ENCODE results near the gene SPSB3.

The SPSB3 gene

GRCh38 chr16:1821861-1822611 lies 39.7 kb upstream of the SPSB3 start:
- H3K9me3 ChIP-seq (ENCODE audit: control insufficient read depth, insufficient read depth, low read length), result no peaks in the 10 kb centered on the region
- H3K4me1 ChIP-seq (ENCODE audit: control insufficient read depth, insufficient read depth, low read length), result no peaks in the 10 kb centered on the region
- no peak overlapping the region for H3K4me3 ChIP-seq (ENCODE audit: low read depth, low read length)
- H3K36me3 ChIP-seq (ENCODE audit: control insufficient read depth, insufficient read depth, low read length), result peaks cover 13% of the 10 kb centered on the region
- H3K27ac ChIP-seq (ENCODE audit: low read depth, low read length), result no peak overlapping the region
- no peak overlapping the region for H3K9ac ChIP-seq (ENCODE audit: low read depth, low read length)
- H3K27me3 ChIP-seq (ENCODE audit: control insufficient read depth, insufficient read depth, low read length), result no peaks in the 10 kb centered on the region

- H3K27ac ChIP-seq (ENCODE audit: low read depth, low read length), result no peak overlapping the region
- no peak overlapping the region for H3K9ac ChIP-seq (ENCODE audit: low read depth, low read length)
- no peaks in the 10 kb centered on the region for H3K9me3 ChIP-seq (ENCODE audit: control insufficient read depth, insufficient read depth, low read length)
- H3K36me3 ChIP-seq (ENCODE audit: control insufficient read depth, insufficient read depth, low read length), result peaks cover 22% of the 10 kb centered on the region
- H3K27me3 ChIP-seq (ENCODE audit: control insufficient read depth, insufficient read depth, low read length), result no peaks in the 10 kb centered on the region
- H3K4me3 ChIP-seq (ENCODE audit: low read depth, low read length), result no peak overlapping the region
- no peaks in the 10 kb centered on the region for H3K4me1 ChIP-seq (ENCODE audit: control insufficient read depth, insufficient read depth, low read length)
These were observed 38.5 kb upstream of the SPSB3 start for GRCh38 chr16:1820946-1821290.

DNA sequence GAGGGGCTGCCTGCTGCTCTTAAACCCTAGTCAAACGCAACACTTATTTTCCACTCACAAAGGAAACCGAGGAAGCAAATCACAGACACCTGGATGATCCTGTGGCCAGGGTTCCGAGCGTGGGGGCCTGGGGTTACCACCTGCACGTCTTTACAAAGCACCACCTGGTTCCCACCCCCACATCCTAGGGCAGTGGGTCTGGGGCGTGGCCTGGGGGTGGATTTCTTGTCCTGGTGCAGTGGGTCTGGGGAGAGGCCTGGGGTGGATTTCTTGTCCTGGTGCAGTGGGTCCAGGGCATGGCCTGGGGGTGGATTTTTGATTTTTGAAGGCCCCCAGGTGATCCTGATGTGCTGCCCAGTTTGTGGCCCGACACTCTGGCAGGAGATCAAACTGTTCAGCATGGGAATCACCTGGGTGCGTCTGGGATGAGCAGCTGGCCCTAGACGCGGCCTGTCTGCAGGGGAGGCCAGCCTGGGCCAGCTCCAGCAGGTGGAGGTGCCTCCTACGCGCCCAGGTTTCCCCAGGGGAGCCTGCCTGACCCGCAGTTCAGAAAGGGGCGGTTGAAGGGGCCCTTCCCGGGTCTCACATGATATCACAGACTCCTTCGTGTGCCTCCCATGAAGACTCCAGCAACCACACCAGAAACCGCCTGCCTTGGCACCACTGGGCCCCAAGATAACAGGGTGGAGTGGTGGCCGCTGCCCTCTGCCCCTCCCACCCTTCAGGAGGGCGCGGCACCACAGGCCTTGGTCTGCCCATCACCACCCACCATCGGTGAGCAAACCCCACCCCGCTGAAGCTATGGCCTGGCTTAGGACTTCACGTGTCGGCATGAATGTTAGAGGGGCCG lies 38.0 kb upstream of the SPSB3 start:
- no peak overlapping the region for H3K4me3 ChIP-seq (ENCODE audit: low read depth, low read length)
- peaks cover 26% of the 10 kb centered on the region for H3K36me3 ChIP-seq (ENCODE audit: control insufficient read depth, insufficient read depth, low read length)
- H3K27me3 ChIP-seq (ENCODE audit: control insufficient read depth, insufficient read depth, low read length), result no peaks in the 10 kb centered on the region
- H3K9ac ChIP-seq (ENCODE audit: low read depth, low read length), result no peak overlapping the region
- H3K9me3 ChIP-seq (ENCODE audit: control insufficient read depth, insufficient read depth, low read length), result no peaks in the 10 kb centered on the region
- H3K27ac ChIP-seq (ENCODE audit: low read depth, low read length), result no peak overlapping the region
- no peaks in the 10 kb centered on the region for H3K4me1 ChIP-seq (ENCODE audit: control insufficient read depth, insufficient read depth, low read length)

- Histone ChIP-seq H3K9me3 (ENCODE audit: control insufficient read depth, insufficient read depth, low read length) (no peaks in the 10 kb centered on the region), H3K27ac (ENCODE audit: low read depth, low read length) (no peak overlapping the region), H3K36me3 (ENCODE audit: control insufficient read depth, insufficient read depth, low read length) (peaks cover 29% of the 10 kb centered on the region), H3K27me3 (ENCODE audit: control insufficient read depth, insufficient read depth, low read length) (no peaks in the 10 kb centered on the region), H3K4me3 (ENCODE audit: low read depth, low read length) (no peak overlapping the region), H3K4me1 (ENCODE audit: control insufficient read depth, insufficient read depth, low read length) (no peaks in the 10 kb centered on the region), H3K9ac (ENCODE audit: low read depth, low read length) (no peak overlapping the region)
These were observed 37.2 kb upstream of the SPSB3 start for GRCh38 chr16:1819611-1820010.

DNA sequence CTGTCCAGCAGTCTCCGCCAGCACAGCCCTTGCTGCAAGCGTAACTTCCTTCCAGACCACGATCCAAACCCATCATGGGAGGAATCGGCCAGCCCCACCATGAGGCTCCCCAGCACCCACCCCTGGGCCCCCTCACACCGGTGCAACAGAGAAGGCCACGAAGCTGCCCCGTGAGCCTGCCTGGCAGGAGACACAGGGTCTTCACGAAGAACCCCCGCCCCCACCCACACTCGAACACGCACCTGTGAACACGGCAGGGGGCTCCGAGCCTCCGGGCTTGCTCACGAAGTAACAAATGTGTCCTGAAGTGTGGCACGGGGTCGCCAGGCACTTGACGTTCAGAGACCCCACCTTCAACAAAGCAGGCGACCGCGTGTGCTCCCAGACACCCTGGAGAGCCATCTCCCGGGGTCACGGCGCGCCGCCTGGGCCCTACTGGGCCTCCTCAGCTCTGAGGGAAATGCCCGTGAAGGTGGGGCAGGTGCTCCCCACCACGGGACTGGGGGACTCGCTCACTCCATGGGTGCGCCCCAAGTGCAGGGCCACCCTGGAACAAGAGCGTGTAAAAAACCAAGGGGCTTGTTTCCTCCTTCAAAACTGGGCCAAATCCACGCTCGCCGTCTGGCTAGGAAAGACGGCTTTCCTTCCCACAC lies 36.6 kb upstream of the SPSB3 start:
- Histone ChIP-seq H3K9me3 (ENCODE audit: control insufficient read depth, insufficient read depth, low read length) (no peaks in the 10 kb centered on the region), H3K27me3 (ENCODE audit: control insufficient read depth, insufficient read depth, low read length) (no peaks in the 10 kb centered on the region), H3K9ac (ENCODE audit: low read depth, low read length) (no peak overlapping the region), H3K4me3 (ENCODE audit: low read depth, low read length) (no peak overlapping the region), H3K36me3 (ENCODE audit: control insufficient read depth, insufficient read depth, low read length) (peaks cover 29% of the 10 kb centered on the region), H3K4me1 (ENCODE audit: control insufficient read depth, insufficient read depth, low read length) (no peaks in the 10 kb centered on the region), H3K27ac (ENCODE audit: low read depth, low read length) (no peak overlapping the region)

DNA sequence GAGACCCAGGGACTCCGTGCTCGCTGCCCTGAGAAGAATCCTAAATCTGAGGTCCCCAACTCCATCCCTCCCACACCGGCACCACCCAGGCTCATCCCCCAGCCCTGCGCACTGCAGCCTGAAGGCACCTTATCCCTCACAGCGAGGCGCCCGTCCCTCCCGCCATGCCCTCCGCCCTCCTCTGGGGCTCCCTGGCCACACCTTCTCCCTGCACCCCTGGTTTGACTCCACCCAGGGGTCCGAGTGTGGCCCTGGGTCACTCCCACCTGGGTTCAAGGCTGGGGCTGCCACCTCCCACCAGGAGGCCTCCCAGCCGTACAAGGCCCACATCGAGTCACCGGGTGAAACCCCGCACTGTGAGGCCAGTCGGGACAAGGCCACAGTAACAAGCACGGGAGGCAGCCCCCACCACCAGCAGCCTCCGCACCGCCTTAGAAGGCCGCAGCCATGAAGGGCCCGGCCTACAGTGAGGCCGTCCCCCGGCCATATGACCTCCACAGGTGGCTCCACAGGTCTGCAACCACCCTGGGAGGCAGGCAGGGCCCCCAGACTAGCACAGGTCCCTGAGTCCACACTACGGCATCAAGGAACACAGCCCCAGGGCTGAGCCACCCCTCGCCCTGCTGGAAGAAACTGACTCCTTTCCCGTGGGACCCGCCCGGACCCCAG lies 36.0 kb upstream of the SPSB3 start:
- H3K4me1 ChIP-seq (ENCODE audit: control insufficient read depth, insufficient read depth, low read length), result no peaks in the 10 kb centered on the region
- no peaks in the 10 kb centered on the region for H3K9me3 ChIP-seq (ENCODE audit: control insufficient read depth, insufficient read depth, low read length)
- H3K9ac ChIP-seq (ENCODE audit: low read depth, low read length), result no peak overlapping the region
- no peak overlapping the region for H3K4me3 ChIP-seq (ENCODE audit: low read depth, low read length)
- peaks cover 29% of the 10 kb centered on the region for H3K36me3 ChIP-seq (ENCODE audit: control insufficient read depth, insufficient read depth, low read length)
- no peak overlapping the region for H3K27ac ChIP-seq (ENCODE audit: low read depth, low read length)
- H3K27me3 ChIP-seq (ENCODE audit: control insufficient read depth, insufficient read depth, low read length), result no peaks in the 10 kb centered on the region

DNA sequence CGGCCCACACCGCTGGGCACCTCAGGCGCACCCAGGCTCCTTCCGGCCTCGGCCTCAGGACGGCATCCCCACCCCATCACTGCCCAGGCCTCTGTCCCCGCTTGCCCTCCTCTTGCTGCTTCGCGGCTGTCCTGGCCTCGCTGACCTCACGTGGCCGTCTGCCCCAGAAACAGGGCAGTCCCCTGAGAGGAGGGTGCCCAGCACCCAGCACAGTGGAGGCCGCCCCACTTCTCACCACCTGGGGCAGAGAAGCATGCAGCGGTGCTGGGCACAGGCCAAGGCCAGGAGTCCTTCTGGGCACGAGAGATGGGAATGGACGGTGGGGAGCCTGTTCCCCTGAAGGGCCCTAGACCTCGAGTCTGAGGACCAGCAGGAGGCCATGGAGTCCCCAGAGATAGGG lies 35.3 kb upstream of the SPSB3 start:
- Histone ChIP-seq H3K36me3 (ENCODE audit: control insufficient read depth, insufficient read depth, low read length) (peaks cover 27% of the 10 kb centered on the region), H3K27ac (ENCODE audit: low read depth, low read length) (no peak overlapping the region), H3K27me3 (ENCODE audit: control insufficient read depth, insufficient read depth, low read length) (no peaks in the 10 kb centered on the region), H3K4me3 (ENCODE audit: low read depth, low read length) (no peak overlapping the region), H3K9me3 (ENCODE audit: control insufficient read depth, insufficient read depth, low read length) (no peaks in the 10 kb centered on the region), H3K4me1 (ENCODE audit: control insufficient read depth, insufficient read depth, low read length) (no peaks in the 10 kb centered on the region), H3K9ac (ENCODE audit: low read depth, low read length) (no peak overlapping the region)

- H3K9me3 ChIP-seq (ENCODE audit: control insufficient read depth, insufficient read depth, low read length), result no peaks in the 10 kb centered on the region
- H3K4me1 ChIP-seq (ENCODE audit: control insufficient read depth, insufficient read depth, low read length), result no peaks in the 10 kb centered on the region
- no peaks in the 10 kb centered on the region for H3K27me3 ChIP-seq (ENCODE audit: control insufficient read depth, insufficient read depth, low read length)
- peaks cover 24% of the 10 kb centered on the region for H3K36me3 ChIP-seq (ENCODE audit: control insufficient read depth, insufficient read depth, low read length)
- H3K27ac ChIP-seq (ENCODE audit: low read depth, low read length), result no peak overlapping the region
- H3K4me3 ChIP-seq (ENCODE audit: low read depth, low read length), result no peak overlapping the region
- no peak overlapping the region for H3K9ac ChIP-seq (ENCODE audit: low read depth, low read length)
These were observed 34.9 kb upstream of the SPSB3 start for GRCh38 chr16:1817276-1817589.

DNA sequence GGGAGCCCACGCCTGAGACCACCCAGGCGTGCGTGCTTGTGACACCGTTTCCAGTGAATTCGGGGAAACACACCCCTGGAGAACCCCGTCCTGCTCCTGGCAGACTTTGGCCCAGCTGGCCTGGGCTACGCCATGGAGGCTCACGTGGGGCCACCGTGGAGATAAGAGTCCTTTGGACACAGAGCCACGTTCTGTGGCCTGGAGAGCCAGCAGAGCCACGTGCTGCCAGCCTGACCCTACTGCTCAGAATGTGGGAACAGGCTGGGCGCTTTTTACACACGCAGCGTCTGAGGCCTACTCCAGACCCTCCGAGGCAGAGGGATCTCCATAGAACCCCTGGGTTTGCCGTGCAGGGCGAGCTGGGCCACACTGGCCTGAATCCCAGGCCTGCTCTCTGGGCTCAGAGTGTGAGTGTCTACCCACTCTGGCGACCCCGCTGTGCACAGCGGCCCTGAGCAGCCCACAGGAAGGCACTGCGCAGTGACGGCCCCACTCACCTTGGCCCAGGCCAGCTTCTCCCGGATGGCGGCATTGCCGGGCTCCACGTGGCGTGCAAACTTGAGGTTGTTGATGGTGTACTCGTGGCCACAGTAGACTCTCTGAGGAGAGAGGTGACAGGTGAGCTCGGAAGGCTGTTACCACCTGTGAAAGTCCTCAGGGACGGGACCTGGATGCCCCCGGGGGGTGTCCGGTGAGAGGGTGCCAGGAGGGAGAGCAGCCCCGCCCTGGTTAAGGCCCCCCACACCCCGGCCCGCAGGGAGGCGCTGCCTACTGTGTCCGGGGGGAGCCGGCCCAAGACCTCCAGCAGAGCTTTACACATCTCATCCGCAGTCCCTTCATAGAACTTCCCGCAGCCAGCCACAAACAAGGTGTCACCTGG lies 34.3 kb upstream of the SPSB3 start:
- no peaks in the 10 kb centered on the region for H3K27me3 ChIP-seq (ENCODE audit: control insufficient read depth, insufficient read depth, low read length)
- no peaks in the 10 kb centered on the region for H3K4me1 ChIP-seq (ENCODE audit: control insufficient read depth, insufficient read depth, low read length)
- no peak overlapping the region for H3K27ac ChIP-seq (ENCODE audit: low read depth, low read length)
- H3K9ac ChIP-seq (ENCODE audit: low read depth, low read length), result no peak overlapping the region
- no peaks in the 10 kb centered on the region for H3K9me3 ChIP-seq (ENCODE audit: control insufficient read depth, insufficient read depth, low read length)
- no peak overlapping the region for H3K4me3 ChIP-seq (ENCODE audit: low read depth, low read length)
- H3K36me3 ChIP-seq (ENCODE audit: control insufficient read depth, insufficient read depth, low read length), result peaks cover 19% of the 10 kb centered on the region

GRCh38 chr16:1815461-1815860 lies 33.1 kb upstream of the SPSB3 start:
- Histone ChIP-seq H3K9me3 (ENCODE audit: control insufficient read depth, insufficient read depth, low read length) (no peaks in the 10 kb centered on the region), H3K4me3 (ENCODE audit: low read depth, low read length) (no peak overlapping the region), H3K36me3 (ENCODE audit: control insufficient read depth, insufficient read depth, low read length) (peaks cover 17% of the 10 kb centered on the region; the same call in 1 of the 2 replicates), H3K4me1 (ENCODE audit: control insufficient read depth, insufficient read depth, low read length) (no peaks in the 10 kb centered on the region), H3K27ac (ENCODE audit: low read depth, low read length) (no peak overlapping the region), H3K27me3 (ENCODE audit: control insufficient read depth, insufficient read depth, low read length) (no peaks in the 10 kb centered on the region), H3K9ac (ENCODE audit: low read depth, low read length) (no peak overlapping the region)
